ENCODE results near the gene A3GALT2. TPM values are rescaled to one million over a fixed set of nuclear protein-coding genes. Genes with fewer than 3 reads are reported as not detected.

Gene A3GALT2
- total RNA-seq, 2 donors from 2014 or later = not detected

DNA sequence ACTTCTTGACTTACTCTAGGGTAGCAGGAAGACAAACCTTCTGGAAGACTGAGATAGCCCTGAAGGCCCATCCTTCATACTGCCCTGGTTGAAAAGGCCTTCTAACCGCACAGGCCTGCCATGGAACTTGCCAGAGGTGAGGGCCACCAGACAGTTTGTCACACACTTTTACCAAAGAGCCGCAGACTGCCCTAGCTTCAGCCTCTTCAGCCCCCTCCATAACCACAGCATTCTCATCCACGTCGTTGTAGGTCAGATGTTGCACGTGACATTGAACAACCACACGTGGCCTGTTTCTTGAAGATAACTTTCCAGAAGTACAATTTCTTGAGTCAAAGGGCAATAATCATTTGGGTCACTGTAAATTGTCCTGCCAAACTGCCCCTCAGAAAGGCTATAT is 45.7 kb downstream of the A3GALT2 start:
- DNase-seq (ENCODE audit: low spot score in 2 of 2) = no peak
- Mint-ChIP-seq H3K36me3 (no peaks in the 10 kb centered on the region), H3K27ac (no peak overlapping the region), H3K9me3 (no peaks in the 10 kb centered on the region)
- no peak for ATAC-seq

DNA sequence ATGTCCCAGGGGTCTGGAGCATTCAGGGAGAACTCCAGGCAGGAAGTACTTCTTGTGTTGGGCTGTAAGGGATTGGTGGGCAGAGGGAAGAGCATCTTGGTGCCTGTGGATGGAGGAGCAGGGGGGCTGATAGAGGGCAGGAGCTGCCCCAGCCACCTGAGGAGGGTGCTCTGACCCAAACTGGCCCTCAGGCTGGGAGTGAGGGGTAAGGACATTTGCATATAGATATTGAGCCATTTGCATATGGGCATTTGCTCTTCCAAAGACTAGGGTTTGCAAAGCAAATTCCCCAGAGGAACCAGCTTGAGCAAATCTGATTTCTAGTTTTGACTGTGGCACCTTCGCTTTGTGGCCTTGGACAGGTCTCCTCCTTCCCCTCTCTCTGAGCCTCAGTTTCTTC is 46.5 kb downstream of the A3GALT2 start:
- Mint-ChIP-seq H3K27ac (peak overlapping the region in 1 of 2 donors; percentile 18), H3K36me3 (no peaks in the 10 kb centered on the region), H3K9me3 (no peaks in the 10 kb centered on the region)
- ATAC-seq (no peak), DNase-seq (ENCODE audit: low spot score in 2 of 2) (peak in 1 of 2 donors; percentile 2)

DNA sequence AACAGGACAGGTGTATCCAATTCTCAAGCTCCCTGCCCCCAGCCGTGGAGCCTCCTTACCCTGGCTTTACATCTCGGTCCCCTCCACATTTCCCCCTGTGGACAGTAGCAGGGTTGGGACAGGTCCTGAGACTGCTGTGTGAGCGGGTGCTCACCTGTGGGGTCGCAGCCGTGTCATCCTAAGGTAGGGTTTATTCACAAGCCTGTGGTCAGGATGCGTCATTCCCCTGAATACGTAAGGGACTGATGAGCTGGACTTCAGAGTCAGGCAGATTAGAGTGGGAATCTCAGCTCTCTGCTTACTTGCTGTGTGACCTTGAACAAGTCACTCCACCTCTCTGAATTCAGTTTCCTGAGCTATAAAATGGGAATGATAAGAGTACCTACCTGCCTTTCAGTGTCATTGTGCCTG is 46.9 kb downstream of the A3GALT2 start:
- peak in 1 of 2 donors; percentile 28 for DNase-seq (ENCODE audit: low spot score in 2 of 2)
- Mint-ChIP-seq H3K9me3 (no peaks in the 10 kb centered on the region), H3K36me3 (no peaks in the 10 kb centered on the region)

DNA sequence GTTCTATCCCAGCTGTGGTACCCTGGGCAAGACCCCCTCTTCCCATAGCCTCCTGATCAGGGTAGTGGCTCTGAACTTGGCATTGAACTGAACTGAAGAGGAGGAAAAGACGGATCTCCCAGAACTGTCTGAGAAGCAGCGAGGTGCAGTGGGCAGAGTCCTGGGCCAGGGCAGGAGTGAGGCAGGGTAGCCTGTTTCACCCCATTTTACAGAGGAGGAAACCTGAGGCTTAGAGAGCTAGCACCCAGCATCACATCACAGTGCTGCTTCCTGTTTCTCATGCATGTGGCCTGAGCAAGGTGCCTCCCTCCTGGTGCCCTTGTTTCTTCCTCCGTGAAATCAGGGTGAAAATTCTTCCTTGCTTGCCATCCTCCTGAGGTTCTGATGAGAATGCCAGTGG is 47.5 kb downstream of the A3GALT2 start:
- no peaks in the 10 kb centered on the region for H3K9me3 Mint-ChIP-seq
- no peaks in the 10 kb centered on the region for H3K36me3 Mint-ChIP-seq
- DNase-seq (ENCODE audit: low spot score in 2 of 2) (peak in 1 of 2 donors; percentile 38), ATAC-seq (peak in 1 of 2 donors; percentile 46)
- peak overlapping the region; percentile 50 to 55 for H3K27ac Mint-ChIP-seq

More for the DNA sequence above, 46.9 kb downstream of the A3GALT2 start:
- ATAC-seq = no peak
- peak overlapping the region in 1 of 2 donors; percentile 18 for H3K27ac Mint-ChIP-seq

DNA sequence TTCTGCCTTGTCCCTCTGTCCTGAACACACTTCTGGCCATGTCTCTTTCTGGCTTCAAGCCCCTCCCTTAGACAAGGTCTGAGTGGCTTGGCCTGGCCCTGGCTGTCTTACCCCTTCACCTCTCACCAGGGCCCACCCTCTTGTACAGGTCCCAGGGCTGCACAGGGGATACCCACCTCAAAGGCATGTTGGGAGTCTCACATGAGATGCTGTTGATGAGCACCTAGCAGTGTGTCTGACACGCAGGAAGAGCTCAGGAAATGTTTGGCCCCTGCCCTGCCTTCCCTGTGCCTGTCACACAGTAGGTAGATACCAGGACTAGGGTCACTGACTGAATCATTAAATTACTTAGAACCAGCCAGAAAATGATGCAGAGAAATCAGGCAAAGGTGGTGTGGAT is 48.0 kb downstream of the A3GALT2 start:
- no peaks in the 10 kb centered on the region for H3K36me3 Mint-ChIP-seq
- no peak for ATAC-seq
- peak in 1 of 2 donors; percentile 49 for DNase-seq (ENCODE audit: low spot score in 2 of 2)
- no peaks in the 10 kb centered on the region for H3K9me3 Mint-ChIP-seq
- H3K27ac Mint-ChIP-seq = peak overlapping the region; percentile 50 to 88

DNA sequence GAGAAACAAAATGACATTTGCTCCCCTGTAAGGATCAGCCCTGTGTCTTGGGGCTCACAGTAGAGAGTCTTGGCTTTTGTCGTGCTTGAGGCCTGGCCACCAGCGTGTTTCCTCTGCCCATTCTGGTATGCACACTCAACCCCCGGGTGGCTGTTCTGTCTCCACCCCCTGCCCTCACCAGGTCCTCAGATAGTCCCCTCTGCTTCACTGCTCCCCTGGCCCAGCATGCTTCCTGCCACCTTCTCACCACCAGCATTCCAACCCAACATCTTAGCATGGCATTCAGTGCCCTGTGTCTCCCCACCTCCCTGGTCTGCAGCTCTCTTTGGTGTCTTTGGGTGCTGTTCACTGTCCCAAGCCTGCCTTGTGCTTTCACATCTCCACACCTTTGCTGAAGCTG is 48.4 kb downstream of the A3GALT2 start:
- DNase-seq (ENCODE audit: low spot score in 2 of 2) = no peak

DNA sequence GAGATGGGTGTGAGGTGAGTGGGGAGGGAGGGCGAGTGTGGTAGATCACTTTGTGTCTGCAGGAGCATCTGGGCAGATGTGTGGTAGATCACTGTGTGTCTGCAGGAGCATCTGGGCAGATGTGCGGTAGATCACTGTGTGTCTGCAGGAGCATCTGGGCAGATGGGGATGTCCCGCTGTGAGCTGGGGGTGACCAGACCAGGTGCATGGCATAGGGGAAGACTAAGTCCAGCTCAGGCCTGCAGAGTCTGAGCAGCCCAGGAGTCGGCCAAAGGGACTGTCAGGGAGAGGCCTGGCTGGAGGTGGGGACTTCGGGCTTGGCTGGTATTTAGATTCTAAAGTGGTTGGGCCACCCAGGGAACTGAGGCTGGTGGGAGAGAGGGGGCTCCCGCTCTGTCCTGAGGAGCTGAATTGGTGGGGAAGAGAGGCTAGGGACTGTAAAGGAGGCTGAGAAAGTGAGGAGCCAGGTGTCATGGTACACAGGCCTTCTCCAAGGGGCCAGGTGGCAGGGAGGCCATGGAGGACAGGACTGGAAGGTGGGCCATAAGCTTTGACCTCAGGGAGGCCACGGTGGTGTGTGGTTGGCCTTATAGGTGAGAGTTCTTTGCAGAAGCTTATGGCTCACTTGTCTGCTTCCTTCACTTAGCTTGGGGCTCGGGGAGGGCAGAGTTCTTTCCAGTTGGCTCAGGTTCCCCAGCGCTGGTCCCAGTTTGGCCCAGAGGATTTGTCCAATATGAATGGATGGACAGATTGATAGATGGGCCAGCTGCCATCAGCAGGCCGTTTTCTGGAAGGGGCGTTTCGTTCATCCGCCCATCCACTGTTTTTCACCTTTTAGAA is 49.0 kb downstream of the A3GALT2 start:
- H3K36me3 Mint-ChIP-seq = no peaks in the 10 kb centered on the region
- H3K27ac Mint-ChIP-seq = peak overlapping the region; percentile 50 to 62
- no peaks in the 10 kb centered on the region for H3K9me3 Mint-ChIP-seq
- no peak for DNase-seq (ENCODE audit: low spot score in 2 of 2)
- ATAC-seq = no peak

More for the DNA sequence above, 48.4 kb downstream of the A3GALT2 start:
- H3K9me3 Mint-ChIP-seq = no peaks in the 10 kb centered on the region
- ATAC-seq = no peak
- peak overlapping the region; percentile 50 to 88 for H3K27ac Mint-ChIP-seq
- H3K36me3 Mint-ChIP-seq = no peaks in the 10 kb centered on the region

DNA sequence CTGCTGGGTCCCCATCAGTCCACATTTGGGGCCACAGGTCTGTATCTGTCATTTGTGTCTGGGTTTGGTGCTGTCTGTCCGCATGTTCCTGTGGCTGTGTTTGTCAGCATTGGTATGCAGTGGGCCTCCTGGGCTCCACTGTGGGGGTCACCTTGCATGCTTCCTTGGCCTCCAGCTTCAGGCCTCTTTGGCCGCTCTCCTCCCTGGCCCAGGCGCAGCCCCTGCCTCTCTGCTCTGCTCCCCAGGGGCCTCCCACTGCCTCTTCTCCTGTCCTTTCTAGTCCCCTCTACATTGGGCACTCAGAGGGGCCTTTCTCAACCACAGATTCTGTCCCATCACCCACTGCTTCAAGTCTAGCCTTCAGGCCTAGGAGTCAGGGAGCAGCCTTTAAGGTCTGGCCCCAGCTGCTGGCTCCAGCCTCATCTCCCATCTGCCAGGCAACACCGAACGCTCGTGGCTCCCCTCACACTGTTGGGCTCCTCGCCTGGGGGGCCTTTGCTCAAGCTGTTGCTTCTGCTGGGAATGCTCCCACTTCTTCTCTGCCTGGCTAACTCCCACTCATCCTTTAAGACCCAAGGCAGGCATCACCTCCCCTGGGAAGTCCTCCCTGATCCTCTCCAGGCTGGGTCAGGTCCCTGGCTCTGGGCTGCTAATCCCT is 50.0 kb downstream of the A3GALT2 start:
- DNase-seq (ENCODE audit: low spot score in 2 of 2) (no peak), ATAC-seq (no peak)
- no peaks in the 10 kb centered on the region for H3K36me3 Mint-ChIP-seq
- peak overlapping the region; percentile 14 to 56 for H3K27ac Mint-ChIP-seq
- H3K9me3 Mint-ChIP-seq = no peaks in the 10 kb centered on the region

DNA sequence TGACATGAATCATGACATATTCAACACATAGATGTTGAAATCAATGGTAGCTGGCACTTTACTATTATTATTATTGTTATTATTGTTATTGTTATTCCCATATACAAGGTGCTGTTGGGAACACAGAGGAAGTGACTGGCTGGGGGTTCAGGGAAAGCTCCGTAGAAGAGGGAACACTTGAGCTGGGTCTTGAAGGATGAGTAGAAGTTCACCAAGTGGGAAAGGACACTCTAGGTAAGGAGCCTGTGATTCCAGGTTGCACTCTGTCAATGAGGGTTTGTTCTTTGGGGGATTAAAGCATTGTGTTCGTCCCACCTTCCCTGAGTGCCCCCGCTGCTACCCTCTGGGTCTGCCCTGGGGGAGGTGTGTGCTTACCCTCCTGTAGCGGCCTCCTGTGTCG is 50.5 kb downstream of the A3GALT2 start:
- no peak for DNase-seq (ENCODE audit: low spot score in 2 of 2)
- H3K36me3 Mint-ChIP-seq = no peaks in the 10 kb centered on the region

DNA sequence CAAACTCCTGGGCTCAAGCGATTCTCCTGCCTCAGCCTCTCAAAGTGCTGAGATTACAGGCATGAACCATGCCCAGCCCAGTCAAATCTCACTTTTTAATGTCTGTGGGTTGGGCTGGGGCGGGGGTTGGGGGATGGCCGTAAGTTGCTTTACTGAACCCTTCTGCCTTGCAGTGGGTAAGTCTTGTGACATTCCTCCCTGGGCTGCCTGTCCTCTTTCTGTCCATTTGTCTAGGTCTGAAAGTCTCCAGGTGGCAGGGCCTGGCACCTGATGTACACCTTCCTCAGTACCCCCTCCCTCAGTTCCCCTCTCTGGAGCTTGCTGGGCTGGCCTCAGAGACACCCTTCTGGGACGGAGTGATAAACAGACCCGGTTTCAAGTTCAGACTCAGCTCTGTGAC is 51.3 kb downstream of the A3GALT2 start:
- ATAC-seq (no peak), DNase-seq (ENCODE audit: low spot score in 2 of 2) (no peak)
- H3K36me3 Mint-ChIP-seq = no peaks in the 10 kb centered on the region
- H3K9me3 Mint-ChIP-seq = no peaks in the 10 kb centered on the region
- H3K27ac Mint-ChIP-seq = no peak overlapping the region

More for the DNA sequence above, 50.5 kb downstream of the A3GALT2 start:
- no peak for ATAC-seq
- Mint-ChIP-seq H3K9me3 (no peaks in the 10 kb centered on the region), H3K27ac (no peak overlapping the region)

DNA sequence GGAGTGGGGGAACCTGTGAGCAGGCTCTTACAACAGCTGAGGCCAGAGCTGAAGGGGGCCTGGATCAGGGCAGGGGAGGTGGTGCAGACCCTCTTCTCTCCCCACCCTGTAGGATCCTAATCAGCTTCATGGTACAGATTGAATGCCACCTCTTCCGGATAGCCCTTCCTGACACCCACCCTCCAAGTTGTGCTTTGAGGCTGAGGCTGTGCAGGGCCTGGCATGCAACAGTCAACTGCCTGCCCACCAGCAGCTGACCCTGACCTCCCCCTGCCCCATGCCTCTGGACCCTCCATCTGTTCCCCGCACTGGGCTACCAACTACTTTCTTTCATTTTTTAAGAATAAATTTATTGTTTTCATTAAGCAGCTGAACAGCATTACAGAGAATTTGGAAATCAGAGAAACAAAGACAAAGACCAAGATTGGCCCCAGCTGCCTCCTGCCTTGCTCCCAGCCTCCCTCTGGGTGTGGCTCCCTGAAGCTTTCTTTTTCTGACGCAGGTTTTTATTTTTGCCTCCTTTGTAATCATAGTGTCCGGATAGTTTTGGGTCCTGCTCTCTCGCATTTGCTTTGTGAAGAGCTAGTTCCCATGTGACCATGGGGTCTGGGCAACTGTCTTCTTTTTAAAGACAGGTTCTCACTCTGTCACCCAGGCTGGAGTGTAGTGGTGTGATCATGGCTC is 51.8 kb downstream of the A3GALT2 start:
- ATAC-seq (no peak), DNase-seq (ENCODE audit: low spot score in 2 of 2) (no peak)
- no peak overlapping the region for H3K27ac Mint-ChIP-seq
- H3K36me3 Mint-ChIP-seq = no peaks in the 10 kb centered on the region
- no peaks in the 10 kb centered on the region for H3K9me3 Mint-ChIP-seq

DNA sequence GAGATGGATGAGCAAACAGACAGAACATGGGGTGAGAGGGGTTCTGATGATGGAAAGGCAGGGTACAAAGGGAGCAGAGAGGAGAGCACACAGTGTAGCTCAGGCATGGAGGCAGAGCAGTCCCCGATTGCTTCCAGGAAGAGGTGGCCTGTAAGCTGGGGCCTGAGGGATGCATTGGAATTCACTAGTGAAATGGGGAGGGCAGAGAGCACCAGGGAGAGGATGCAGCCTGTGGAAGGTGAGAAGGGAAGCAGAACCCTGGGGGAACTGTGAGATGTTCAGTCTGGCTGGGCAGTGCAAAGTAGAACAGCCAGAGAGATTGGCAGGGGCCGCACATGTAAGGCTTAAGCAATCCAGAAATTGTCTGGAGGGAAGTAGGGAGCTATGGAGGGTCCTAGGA is 52.4 kb downstream of the A3GALT2 start:
- no peak for DNase-seq (ENCODE audit: low spot score in 2 of 2)
- Mint-ChIP-seq H3K27ac (peak overlapping the region in 1 of 2 donors; percentile 80), H3K9me3 (no peaks in the 10 kb centered on the region), H3K36me3 (no peaks in the 10 kb centered on the region)
- ATAC-seq = no peak

DNA sequence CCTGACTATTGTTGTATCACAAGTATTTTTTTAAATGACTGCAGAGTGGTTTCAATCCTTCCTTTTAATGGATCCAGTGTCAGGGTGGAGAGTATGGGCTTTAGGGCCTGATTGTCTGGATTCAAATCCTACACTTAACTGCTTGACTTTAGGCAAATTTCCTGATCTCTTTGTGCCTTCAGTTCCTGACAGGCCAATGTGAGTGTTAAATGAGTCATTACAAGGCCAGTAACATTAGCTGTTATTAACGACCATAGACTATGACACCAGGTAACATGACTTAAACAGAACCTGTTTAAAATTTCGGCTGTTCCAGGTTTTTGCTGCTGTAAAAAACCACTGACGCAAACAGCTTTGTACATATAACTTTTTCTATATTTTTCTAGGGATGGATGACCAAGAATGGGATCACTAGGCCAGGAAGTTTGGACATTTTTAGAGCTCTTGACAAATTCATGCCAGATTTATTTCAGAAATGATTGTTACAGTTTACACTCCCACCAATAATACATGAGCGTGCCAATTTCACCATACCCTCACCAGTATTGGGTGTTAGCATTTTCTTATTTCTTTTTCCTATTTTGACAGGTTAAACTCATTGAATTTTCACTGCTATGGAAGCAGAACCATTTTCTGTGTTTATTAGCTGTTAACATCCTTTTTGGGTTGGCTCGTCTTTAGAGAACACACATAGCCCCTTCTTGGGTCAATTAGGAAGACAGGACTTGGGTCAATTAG is 53.3 kb downstream of the A3GALT2 start:
- Mint-ChIP-seq H3K36me3 (no peaks in the 10 kb centered on the region), H3K27ac (peak overlapping the region in 1 of 2 donors; percentile 80), H3K9me3 (no peaks in the 10 kb centered on the region)
- DNase-seq (ENCODE audit: low spot score in 2 of 2) = no peak
- no peak for ATAC-seq

DNA sequence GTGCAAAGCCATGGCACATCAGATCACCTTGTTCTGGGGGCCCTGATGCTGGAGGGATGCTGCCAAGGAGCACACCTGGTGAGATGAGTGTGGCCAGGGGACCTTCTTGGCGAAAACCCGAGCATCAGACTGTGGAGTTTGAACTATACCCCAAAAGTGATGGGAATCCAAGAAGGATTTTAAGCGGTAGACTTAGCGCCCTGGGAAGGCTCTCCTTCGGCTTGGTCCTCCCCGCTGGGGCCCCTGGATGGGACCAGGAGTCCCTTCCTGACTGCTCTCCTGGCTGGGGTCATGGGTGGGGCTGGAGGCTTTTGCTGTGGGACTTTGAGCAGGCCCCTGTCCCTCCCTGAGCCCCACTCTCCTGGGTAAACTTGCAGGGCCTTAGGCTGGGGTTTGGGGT is 54.1 kb downstream of the A3GALT2 start:
- ATAC-seq = no peak
- Mint-ChIP-seq H3K9me3 (no peaks in the 10 kb centered on the region), H3K27ac (peak overlapping the region in 1 of 2 donors; percentile 80), H3K36me3 (no peaks in the 10 kb centered on the region)
- no peak for DNase-seq (ENCODE audit: low spot score in 2 of 2)

DNA sequence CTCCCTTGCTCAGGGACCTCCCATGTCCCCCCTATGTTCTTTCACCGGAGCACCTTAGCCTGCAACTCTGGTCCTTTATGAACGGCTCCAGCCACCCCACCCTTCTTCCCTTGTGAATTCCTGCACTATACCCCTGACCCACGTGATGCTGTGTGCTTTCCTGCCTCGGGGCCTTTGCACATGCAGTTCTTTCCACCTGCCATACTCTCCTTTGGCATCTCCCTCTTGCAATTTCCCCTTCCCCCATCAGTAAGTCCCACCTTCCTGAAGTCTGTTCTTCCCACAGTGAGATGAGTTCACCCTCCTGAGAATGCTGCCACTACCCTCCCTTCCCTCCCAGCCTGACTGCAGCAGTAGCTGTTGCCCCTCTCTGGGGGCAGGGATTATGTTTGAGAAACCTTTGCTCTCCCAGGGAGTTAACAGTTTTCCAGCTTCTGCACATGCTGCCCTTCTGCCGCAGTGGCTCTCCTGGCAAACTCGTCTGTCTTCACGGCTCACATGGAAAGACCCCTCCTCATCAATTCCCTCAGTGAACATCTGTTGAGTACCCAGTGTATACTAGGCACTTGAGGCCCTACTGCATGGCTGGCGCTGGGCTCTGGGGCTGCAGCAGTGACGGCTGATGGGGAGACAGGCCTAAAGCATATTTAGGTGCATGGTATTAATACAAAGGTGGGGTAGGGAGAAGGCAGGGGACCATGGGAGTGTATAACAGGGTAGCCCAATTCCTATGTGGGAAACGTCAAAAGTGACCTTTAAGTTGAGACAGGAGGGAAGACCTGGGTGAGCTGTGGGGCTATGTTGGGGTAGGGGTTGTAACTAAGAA is 54.9 kb downstream of the A3GALT2 start:
- ATAC-seq (no peak), DNase-seq (ENCODE audit: low spot score in 2 of 2) (no peak)
- Mint-ChIP-seq H3K9me3 (no peaks in the 10 kb centered on the region), H3K36me3 (no peaks in the 10 kb centered on the region), H3K27ac (no peak overlapping the region)

Measured in activated naive CD4-positive, alpha-beta T cell treated with anti-CD3 and anti-CD28 coated beads, Interleukin-2, amount 50 U/mL, for 72 hours (primary cell).